HK-2 (cell line): Measurements from ENCODE around the gene PRELID2.
"Not testable (repeated sequence)": the region's sequence is repeated elsewhere in the genome, so short reads cannot be mapped to it uniquely, and the experiment has no call there.

Experiments used
- DNase-seq: peaks from one replicate; pipeline ENCODE4 v3.0.0-alpha.2; 2018; ENCODE audit not compliant: unreplicated experiment

Gene PRELID2

GRCh38 chr5:145750199-145750598, 84.9 kb downstream of the PRELID2 start:
- no peak for DNase-seq

- no peak for DNase-seq
These were observed 91.6 kb downstream of the PRELID2 start for GRCh38 chr5:145743396-145744061.

- no peak for DNase-seq
These were observed 95.3 kb downstream of the PRELID2 start for GRCh38 chr5:145739843-145740242.

GRCh38 chr5:145738227-145738626, 96.9 kb downstream of the PRELID2 start:
- no peak for DNase-seq

GRCh38 chr5:145737578-145737977, 97.6 kb downstream of the PRELID2 start:
- DNase-seq = no peak

- DNase-seq = not testable (repeated sequence)
These were observed 105.2 kb downstream of the PRELID2 start for GRCh38 chr5:145729956-145730355.

- no peak for DNase-seq
These were observed 111.6 kb downstream of the PRELID2 start for GRCh38 chr5:145723516-145723915.

- no peak for DNase-seq
These were observed 116.2 kb downstream of the PRELID2 start for GRCh38 chr5:145718956-145719355.

- DNase-seq = no peak
These were observed 119.7 kb downstream of the PRELID2 start for GRCh38 chr5:145715412-145715811.

- no peak for DNase-seq
These were observed 122.9 kb downstream of the PRELID2 start for GRCh38 chr5:145712245-145712644.

GRCh38 chr5:145711417-145711816, 123.7 kb downstream of the PRELID2 start:
- no peak for DNase-seq
